Glomerular endothelial cell (primary cell): Measurements from ENCODE around the gene FAM107B. TPM values are rescaled to one million over a fixed set of nuclear protein-coding genes. Genes with fewer than 3 reads are reported as not detected.

Source experiments
- DNase-seq: peaks from one replicate; pipeline ENCODE4 v3.0.0-alpha.2; 2011; ENCODE audit warnings: low read depth, low spot score; ENCODE audit errors: extremely low read depth
- total RNA-seq: library from RNA; depleted of rRNA; stranded (reverse); fragments of >200 nt; gene quantifications from 2 replicates; pipeline ENCODE4 v1.2.3, GENCODE V29; 2015

Gene FAM107B
- total RNA-seq, 1 donor from 2014 or later: 81.1 TPM

DNA sequence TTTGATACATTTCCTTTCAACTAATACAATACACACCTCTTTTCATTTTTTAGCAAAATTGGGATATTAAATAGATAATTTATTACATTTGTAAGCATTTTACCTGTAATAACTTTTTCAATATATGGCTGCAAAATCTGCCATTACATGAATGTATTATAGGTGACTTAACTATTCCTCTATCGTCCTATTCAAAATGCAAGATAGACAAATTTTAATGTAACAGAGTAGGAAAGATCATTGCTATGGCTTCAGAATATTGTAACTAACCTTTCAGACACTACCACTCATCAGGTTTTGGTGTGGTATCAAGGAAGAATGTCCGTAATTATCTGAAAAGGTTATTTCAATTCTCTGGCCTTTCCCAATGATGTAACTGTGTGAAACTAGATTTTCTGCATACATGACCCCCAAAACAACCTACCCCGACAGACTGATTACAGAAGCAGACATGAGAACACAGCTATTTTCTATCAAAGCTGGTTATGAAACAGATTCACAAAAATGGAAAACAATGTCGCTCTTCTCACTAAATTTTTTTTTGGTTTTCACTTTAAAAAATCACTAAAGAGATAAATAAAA, 211.2 kb downstream of the FAM107B start:
- no peak for DNase-seq

DNA sequence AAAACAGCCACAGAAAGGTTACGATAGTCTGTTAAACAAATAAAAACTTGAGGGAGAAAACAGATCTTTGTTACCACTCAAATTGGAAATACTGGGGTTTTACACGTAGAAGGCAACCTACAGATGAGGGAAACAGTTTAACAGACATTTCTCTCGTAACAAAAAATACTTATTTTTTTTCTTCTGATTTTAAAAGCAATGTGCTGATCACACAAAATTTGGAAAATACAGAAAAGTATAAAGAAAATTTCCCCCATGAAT, 211.7 kb downstream of the FAM107B start:
- no peak for DNase-seq

DNA sequence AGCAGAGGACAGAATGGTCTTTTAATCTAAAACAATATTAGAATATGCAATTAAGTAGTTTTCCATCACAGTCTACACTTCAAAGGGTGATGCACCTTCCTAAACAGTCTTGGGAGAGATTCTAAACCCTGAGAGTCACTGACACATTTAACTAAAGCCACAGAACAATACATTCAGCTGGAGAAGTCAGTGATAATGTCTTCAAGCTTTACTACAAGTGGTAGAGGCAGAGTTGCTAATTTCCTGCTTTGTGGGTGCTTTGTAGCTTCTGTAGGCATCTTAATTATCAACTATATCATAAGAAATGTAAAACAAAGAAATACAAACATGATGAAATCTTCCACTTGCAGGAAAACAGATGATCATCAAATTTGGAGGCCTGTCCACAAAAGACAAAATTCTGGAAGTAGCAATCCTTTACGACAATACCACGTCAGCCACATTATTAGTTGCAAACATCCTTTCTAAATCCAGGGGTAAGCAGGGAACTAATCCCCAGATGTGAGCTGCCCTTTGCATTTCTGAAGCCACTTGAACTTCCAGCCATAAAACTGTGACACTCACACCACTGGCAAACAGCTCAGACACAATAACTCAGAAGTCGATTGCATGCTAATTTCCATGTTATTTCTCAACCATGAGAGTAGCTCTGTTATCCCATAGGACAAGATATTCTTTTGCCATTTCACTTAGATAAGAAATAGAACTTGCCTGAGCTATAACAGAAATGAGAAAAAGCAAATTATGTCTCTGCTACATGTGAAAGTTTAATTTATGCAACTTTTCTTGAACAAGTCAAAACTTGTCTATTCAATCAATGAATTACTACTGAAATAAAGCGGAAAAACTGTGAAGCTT, 212.2 kb downstream of the FAM107B start:
- DNase-seq: no peak

DNA sequence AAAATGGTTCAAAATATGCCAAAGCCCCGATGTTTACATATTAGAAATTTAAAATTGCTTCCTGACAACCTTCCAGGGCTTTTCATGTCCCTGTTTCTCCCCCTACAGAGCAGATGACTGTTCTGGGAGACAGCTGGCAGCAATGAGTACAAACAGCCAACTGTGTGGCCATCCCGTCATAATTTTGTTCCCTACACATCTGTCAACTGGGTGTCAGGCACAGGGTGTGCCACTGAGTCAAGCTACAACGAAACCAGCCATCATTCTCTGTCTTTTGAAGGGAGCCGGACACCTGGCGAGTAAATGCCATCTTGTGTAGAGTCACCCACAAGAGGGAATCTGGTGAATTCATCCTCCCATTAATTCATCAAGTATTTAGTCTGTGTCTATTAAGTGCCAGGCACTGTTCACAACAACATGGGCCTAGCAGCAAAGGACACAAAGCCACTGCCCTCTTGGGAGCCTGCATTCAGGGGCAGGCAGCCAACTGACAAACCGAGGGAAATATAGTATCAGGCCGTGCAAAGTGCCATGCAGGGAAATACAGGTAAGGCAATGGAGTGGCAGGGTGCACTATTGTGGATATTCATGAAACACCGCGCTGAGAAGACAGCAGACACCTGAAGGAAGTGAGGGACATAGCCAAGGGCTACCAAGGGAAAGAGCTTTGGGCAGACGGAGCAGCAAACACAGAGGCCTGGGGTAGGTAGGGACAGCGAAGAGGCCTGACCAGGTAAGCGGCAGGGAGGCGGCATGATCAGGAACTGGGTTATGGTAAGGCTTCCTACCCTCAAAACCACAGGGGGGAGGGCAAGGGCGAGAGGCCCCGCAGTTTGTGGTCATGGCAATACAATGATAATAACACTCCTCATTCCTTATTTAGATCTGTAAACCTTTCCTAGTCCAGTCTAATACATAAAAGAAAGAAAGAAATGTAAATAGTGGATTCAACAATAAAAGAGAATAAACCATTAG, 213.6 kb downstream of the FAM107B start:
- no peak for DNase-seq

DNA sequence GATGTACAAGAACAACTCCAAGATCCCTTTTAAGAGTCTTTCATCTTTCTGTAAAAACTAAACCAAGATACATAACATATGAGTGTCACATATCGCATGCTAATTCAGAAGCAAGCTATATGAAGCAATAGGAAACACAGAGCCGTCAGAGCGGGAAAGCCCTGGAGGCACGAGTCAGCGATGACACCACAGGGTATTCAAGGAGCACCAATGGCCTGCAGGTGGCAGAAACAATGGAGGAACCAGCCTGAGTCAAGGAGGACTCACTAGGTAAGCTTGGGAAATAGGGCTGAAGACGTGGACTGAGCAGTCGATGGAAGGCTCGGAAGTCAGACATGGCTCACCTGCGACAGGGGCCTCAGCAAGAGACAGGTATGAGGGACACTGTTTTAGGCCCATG, 214.4 kb downstream of the FAM107B start:
- peak; percentile 84 for DNase-seq

DNA sequence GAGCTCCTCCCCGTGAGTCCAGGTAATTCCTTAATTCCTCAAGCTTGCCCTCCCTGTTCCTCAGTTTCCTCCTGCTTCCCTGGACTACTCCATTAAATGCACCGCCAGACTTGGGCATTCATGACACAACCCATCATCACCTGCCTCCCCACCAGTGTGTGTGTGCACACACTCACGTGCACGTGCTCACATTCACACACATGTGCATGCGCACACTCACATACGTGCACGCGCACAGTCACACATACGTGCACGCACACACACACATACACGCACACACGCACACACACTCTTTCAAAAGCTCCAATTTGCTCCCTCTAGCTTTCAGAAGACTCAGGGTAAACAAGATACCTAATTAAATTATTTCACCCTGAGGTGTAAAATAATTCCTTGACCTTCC, 216.7 kb downstream of the FAM107B start:
- DNase-seq: no peak

DNA sequence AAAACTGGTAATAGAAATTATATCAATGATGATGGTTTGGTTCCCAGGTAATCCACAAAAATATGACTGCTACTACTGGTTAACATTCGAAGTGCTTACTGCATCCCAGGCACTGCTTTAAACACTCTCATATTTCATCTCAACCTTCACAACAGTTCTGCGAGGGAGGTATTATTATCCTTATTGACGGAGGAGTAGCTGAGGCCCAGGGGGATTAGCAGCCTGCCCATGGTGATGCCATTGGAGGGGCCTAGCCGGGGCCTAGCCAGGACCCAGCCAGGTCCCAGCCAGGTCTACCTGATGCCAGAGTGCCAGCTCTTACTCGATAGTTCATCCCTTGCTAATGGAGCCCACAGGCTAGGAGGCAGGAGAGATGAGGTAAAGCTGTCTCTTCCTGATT, 217.1 kb downstream of the FAM107B start:
- no peak for DNase-seq

DNA sequence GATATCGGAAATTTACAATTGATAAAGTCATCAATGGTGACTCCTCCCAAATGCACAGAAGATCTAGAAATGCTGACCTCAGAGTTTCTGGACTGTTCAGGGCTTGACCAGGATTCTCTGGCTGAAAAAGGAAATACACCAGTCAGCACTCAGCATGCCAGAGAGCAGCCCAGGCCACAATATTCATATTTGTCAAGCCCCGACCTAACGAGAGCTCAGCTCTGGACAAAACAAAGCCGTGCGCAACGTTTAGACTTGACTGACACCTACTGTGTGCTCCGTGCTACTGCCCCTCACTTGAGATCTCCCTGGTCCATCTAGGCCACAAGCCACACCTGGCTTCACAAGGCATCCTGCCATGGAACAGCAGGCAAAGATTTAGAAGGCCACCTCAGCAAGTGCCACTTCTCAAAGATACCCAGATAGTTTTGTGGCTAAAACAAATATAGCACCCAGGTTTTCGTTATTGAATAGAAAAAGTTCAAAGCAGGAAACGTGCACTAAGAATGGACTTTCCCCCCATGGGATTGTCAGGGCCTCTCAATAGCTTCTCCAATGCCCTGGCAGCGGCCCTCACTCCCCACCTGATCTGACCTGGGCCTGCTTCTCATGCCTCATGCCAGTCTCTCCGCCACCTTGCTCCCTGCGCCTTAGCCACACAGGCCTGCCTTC, 218.3 kb downstream of the FAM107B start:
- no peak for DNase-seq

DNA sequence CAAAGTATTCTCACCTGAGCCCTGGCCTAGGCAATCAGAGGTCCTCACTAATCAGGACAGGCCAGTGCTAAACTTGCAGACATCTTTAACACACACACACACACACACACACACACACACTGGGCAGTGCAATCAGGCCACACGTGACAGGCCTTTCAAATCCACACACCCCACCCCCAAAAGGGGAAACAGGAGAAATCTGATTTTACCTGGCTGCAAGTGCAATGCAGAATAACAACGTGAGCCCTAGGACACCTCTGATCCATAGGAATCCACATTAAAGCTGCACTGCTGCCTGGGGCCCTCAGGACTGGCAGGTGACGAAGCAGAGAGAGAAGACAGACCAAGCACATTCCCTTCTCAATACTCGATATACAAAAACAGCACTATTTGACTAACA, 218.9 kb downstream of the FAM107B start:
- no peak for DNase-seq

DNA sequence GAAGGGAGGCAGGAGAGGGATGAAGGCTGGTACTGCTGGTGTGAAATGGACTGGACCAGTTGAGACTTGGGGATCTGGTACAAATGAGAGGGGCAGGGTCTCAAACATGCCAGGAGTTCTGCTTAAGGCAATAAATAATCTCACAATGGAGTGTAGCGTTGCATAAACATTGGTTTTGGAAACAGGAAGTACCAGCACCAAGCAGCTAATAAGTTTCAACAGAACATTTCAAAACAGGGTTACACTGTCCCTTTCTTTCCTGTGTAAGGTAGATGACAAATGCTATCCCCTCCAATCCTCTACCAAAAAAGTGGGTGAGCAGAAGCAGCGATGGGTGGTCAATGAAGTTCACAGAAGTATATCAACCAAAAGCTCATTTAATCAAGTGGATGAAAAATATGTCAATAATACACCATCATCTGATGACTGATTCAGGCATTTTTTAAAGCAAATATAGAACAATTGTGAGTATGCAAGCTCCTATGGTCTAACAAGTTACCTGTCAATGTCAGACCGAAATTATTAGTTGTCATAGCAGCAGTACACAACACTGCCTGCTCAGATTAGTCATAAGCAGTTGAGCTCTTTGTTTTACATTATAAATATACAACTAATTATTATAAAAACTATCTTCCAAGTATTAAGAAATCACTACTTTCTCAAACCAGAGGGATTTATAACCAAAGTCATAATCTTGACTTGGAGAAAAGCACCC, 220.0 kb downstream of the FAM107B start:
- DNase-seq: no peak

DNA sequence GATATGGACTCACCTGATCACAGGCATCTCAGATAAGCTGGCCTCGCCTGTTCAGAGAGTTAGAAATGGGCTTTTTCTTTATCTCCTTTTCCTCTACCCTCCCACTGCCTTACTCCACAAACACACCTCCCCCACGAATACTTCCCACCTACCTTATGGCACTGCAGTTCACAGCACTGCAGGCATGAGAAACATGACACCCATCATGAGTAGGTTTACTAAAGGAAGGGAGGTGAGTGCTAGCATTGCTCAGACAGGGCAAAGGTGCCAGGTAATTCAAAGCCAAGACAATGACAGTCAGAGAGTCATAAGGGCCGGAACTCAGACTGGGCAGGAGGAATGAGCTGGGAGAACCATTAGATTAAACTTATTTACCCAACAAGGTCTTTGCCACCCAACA, 220.6 kb downstream of the FAM107B start:
- DNase-seq: no peak

DNA sequence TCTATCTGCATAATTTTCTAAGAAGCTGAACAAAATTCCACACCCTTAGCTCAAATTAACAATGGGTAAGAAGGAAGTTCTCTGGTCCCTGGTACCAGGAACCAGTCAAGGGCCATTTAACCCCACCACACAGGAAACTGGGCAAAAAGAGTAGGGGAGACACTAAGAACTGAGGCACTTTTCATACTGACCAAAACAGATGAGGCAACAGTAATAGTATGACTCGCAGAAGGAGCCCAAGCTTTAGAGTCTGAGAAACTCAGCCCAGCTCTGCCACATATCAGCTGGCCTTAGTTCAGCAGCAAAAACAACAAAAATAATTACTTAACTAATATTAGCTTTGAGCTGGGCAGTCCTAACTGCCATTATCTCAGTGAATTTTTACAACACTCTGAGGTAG, 221.2 kb downstream of the FAM107B start:
- DNase-seq: no peak

DNA sequence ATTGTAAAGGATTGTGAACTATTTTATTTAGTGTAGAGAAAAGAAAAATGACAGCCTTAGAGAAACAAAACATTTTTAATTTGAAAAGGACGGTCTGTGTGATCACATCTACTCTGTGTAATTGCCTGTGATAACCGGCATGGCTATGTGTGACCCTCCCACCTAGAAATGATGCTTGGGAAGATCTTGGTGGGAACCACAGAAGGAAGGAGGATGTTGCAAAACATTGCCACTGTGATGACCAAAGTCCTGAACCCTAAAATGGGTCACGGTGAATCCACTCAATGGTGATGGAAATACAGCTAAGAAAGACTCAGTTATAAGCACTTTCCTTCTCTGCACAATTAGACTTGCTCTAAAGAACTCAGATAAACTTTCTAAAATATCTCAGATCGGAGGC, 222.7 kb downstream of the FAM107B start:
- DNase-seq: no peak

DNA sequence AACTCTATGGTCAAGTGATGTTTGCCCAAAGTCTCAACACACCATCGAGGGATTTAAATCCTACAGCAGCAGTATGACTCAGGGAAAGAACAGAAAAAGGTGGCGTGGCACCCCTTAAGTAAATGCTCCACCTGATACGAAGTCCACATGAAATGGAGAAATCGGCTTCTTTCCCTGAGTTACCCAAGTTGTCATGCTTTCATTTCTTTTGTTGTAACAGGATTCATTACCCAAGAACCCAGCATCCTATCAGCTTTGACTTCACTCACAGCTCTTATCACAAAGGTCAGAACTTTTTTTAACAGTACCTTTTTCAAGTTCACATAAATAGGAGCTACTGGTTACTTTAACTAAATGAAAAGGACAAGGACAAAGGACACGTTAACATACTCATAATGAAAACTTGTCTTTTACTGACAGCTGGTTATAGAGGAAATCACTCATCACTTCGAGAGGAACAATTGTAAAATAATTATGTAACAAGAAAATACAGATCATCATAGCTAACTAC, 224.2 kb downstream of the FAM107B start:
- no peak for DNase-seq

DNA sequence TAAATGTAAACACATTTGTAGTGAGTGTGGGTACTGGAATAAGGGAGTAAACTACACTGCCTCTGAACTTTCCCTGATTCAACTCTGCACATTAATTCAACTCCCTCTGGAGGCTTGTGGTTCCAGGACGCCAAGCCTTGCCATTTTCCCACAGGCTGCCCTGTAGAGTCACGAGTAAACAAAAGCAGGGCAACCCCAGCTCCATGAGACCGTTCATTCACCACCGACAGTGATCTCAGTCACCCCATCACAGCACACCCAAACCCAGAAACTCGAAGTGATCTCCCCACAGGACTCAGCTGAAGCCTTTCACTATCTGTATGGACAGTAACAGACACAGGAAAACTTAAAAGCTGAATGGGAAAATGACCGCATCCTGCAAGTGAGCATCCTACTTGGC, 225.2 kb downstream of the FAM107B start:
- no peak for DNase-seq

DNA sequence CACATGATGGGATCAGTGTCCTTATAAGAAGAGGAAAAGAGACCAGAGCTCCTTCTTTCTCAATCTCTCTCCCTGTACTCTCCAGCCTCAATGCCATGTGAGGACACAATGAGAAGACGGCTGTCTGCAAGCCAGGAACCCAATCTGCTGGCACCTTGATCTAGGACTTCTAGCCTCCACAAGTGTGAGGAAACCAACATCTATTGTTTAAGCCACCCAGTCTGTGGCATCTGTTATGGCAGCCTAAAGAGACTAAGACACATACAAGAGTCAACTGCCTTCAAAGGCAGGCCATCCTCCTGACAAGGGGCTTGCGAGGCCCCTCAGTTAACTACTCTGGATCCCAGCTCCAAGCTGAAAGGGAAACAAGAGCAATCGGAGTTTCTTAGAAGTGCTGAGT, 225.7 kb downstream of the FAM107B start:
- DNase-seq: no peak

DNA sequence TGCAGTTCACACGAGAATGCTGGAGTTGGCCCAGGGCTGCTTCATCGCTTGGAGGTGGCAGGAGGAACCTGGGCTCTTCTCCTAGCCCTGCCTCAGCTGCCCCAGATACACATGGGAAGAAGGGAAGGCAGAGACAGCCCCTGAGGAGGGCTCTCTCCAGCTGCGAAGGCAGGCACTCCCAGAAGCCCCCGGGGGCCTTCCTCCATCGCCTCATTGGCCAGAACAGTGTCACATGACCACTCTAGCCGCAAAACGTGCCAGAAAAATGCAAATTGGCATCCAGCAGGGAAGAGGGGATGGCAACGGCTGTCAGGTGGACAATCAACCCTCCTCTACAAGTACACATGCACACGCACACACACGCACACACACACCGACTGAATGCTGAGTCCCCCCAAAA, 226.2 kb downstream of the FAM107B start:
- DNase-seq: no peak

DNA sequence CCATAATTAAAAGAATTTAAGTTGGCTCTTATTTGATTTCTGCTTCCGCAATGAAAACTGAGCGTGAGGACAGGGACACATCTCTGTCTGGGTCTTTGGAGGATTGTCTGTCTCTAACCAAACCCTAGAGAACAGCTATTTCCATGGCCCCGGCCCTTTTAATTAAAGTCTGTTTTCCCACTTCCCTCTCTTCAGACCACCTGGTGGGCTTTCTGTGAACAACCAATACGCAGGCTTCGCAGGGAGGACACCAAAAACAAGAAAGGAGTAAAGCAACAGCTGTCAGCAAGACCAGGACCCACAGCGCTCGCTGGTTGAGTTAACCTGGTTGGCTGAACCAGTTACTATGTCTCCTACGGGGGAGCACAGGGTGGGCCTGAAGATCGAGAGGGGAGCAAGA, 226.9 kb downstream of the FAM107B start:
- DNase-seq: no peak

DNA sequence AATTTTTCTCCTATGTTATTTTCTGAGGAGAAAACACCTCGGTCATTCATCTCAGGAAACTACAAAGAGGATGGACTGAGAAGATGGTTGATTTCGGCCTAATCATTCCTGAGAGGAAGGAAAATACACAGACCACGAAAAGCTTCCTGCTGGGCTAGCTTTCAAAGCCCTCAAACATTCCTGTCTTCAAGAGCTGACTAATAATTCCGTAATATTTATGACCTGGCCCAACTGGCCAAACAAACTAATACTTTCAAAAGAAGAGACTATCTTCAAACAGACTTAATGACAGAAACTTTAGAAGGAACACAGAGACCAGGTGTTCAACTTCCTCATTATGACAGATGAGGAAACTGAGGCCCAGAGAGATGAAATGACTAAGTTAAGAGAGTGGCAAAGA, 228.9 kb downstream of the FAM107B start:
- DNase-seq: no peak

DNA sequence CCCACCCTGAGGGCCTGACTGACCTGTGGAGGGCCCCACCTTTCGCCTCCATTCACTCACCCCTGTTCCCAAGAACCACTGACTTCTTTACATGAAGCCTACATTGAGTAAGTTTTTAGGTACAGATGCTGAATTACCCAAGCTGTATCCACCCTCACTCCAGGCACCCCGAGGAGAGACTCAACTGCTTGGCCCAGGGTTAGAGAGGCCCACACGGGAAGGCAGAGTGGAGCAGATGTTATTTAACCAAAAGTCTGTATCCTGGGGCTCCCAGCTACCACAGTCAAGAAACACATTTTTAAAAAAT, 230.8 kb downstream of the FAM107B start:
- no peak for DNase-seq
